PC-9 (cell line): ENCODE measurements around the gene RFTN2. TPM values are rescaled to one million over a fixed set of nuclear protein-coding genes. Genes with fewer than 3 reads are reported as not detected.

Experiments used
- BruUV-seq: library from RNA; stranded (reverse); fragments of 400-500 nt; replicated peaks from 2 replicates; lab custom pipeline; 2021; lab: Mats Ljungman, UMichigan
- CTCF ChIA-PET: fragments of 300-600 bp; sonication (Branson Sonifier 250); formaldehyde crosslinking; loops from one replicate; lab custom pipeline; 2022; ENCODE audit warnings: antibody characterized with exemption; lab: Charles Lee
- POLR2A ChIA-PET: fragments of 300-600 bp; sonication (Branson Sonifier 250); formaldehyde crosslinking; loops from one replicate; lab custom pipeline; 2022; ENCODE audit warnings: antibody characterized with exemption; ENCODE audit not compliant: unreplicated experiment; lab: Charles Lee
- DNase-seq, 2 experiments: peaks; one replicate each; pipeline versions ENCODE4 v3.0.0 to v3.0.0-alpha.2; 2015 to 2022; ENCODE audit warnings: mixed read lengths in 1 of 2
- H2AFZ ChIP-seq: fragments of 200-600 bp; sonication (generic); 2 replicates; pipeline ENCODE4 v1.8.1; 2017; ENCODE audit warnings: antibody characterized with exemption
- H3F3A ChIP-seq: fragments of 200-600 bp; sonication (generic); 2 replicates; pipeline ENCODE4 v1.8.1; 2017; ENCODE audit warnings: antibody characterized with exemption, mild to moderate bottlenecking, low read depth; ENCODE audit not compliant: insufficient read depth
- H3K27ac ChIP-seq: fragments of 200-600 bp; sonication (generic); 2 replicates; pipeline ENCODE4 v1.6.1; 2016; ENCODE audit warnings: mixed run types
- H3K27me3 ChIP-seq: fragments of 200-600 bp; sonication (generic); 2 replicates; pipeline ENCODE4 v1.6.1; 2016; ENCODE audit warnings: low read depth, mixed run types; ENCODE audit not compliant: insufficient read depth
- H3K36me3 ChIP-seq: fragments of 200-600 bp; sonication (generic); 2 replicates; pipeline ENCODE4 v1.6.1; 2016; ENCODE audit warnings: low read depth, mixed run types
- H3K4me1 ChIP-seq: fragments of 200-600 bp; sonication (generic); replicated peaks from 2 replicates; pipeline ENCODE4 v1.6.1; 2016; ENCODE audit warnings: mixed run types; ENCODE audit not compliant: insufficient read depth
- H3K4me2 ChIP-seq: fragments of 200-600 bp; sonication (generic); 2 replicates; pipeline ENCODE4 v1.6.1; 2017; ENCODE audit warnings: mixed run types
- H3K4me3 ChIP-seq: fragments of 200-600 bp; sonication (generic); 2 replicates; pipeline ENCODE4 v1.6.1; 2016; ENCODE audit warnings: mixed run types
- H3K79me2 ChIP-seq: fragments of 200-600 bp; sonication (generic); 2 replicates; pipeline ENCODE4 v1.6.1; 2017; ENCODE audit warnings: low read depth, mixed run types
- H3K9me2 ChIP-seq: fragments of 200-600 bp; sonication (generic); 2 replicates; pipeline ENCODE4 v1.8.1; 2017; ENCODE audit warnings: mild to moderate bottlenecking; ENCODE audit not compliant: insufficient read depth
- H3K9me3 ChIP-seq: fragments of 200-600 bp; sonication (generic); 2 replicates; pipeline ENCODE4 v1.8.1; 2016; ENCODE audit warnings: low read depth; ENCODE audit not compliant: insufficient read depth
- H4K20me1 ChIP-seq: fragments of 200-600 bp; sonication (generic); 2 replicates; pipeline ENCODE4 v1.8.1; 2017; ENCODE audit not compliant: insufficient read depth
- CTCF ChIP-seq: fragments of 200-600 bp; sonication (generic); conservative IDR thresholded peaks from 2 replicates; pipeline ENCODE4 v1.6.1; 2017; ENCODE audit warnings: mixed run types, antibody characterized with exemption, mild to moderate bottlenecking, moderate library complexity
- EZH2 ChIP-seq: fragments of 200-600 bp; sonication (generic); IDR thresholded peaks from 2 replicates; pipeline ENCODE4 v1.8.0; 2017; ENCODE audit warnings: antibody characterized with exemption, low read depth
- intact Hi-C: fragments of 100-400 bp; cut with micrococcal nuclease; formaldehyde crosslinking; loops from one replicate; pipeline ENCODE4 v1.10.0; 2022; ENCODE audit not compliant: unreplicated experiment
- total RNA-seq: library from RNA; stranded (reverse); gene quantifications from 2 replicates; pipeline ENCODE4 v1.2.3, GENCODE V29; 2021

RFTN2 gene
- total RNA-seq, 1 experiment from 2014 or later = not detected

DNA sequence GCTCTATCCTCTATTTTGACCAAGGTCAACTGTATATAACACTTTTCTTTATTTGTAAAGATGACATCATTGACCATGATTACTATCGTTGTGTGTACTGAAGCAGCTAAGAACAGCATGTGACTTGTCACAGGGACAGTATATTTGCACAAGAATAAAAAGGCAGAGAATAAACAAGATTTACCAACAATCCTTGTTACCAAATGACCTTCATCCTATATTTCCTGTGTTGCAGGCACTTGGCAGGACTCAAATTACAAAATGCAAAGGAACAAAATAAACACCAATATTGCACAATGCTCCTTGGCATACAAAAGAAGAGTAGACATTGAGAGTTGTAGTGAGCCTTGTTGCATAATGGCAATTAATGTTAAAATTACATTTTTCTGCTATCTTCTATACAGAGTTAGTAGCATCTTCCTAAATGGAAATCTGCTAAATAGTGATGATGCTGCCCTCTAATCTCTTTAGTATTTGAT, 61.8 kb downstream of the RFTN2 start:
- no peak for TF ChIP-seq CTCF
- TF ChIP-seq EZH2 = no peak
- no peaks in the 10 kb centered on the region for H3K27me3 ChIP-seq
- no TSS peak for BruUV-seq
- intact Hi-C loops = no loop called here
- H2AFZ ChIP-seq = no peak overlapping the region
- no peaks in the 10 kb centered on the region for H3K9me3 ChIP-seq
- H3K4me3 ChIP-seq = no peak overlapping the region
- peaks cover 33% of the 10 kb centered on the region for H3K4me1 ChIP-seq
- no peak overlapping the region for H3K27ac ChIP-seq
- H3K9me2 ChIP-seq = no peaks in the 10 kb centered on the region
- POLR2A ChIA-PET = no interaction called here
- H4K20me1 ChIP-seq = no peaks in the 10 kb centered on the region
- H3K4me2 ChIP-seq = peak overlapping the region; percentile 40
- peak in 1 of 2 experiments; percentile 84 for DNase-seq
- H3K36me3 ChIP-seq = no peaks in the 10 kb centered on the region
- CTCF ChIA-PET = no interaction called here
- H3F3A ChIP-seq = peaks cover 18% of the 10 kb centered on the region; the same call in 1 of the 2 replicates
- H3K79me2 ChIP-seq = no peaks in the 10 kb centered on the region

GRCh38 chr2:197606180-197606579, 69.2 kb downstream of the RFTN2 start:
- H3K9me2 ChIP-seq = no peaks in the 10 kb centered on the region
- no peaks in the 10 kb centered on the region for H3K4me1 ChIP-seq
- no peak overlapping the region for H3K27ac ChIP-seq
- BruUV-seq = no TSS peak
- ChIA-PET CTCF (no interaction called here), POLR2A (no interaction called here)
- no peaks in the 10 kb centered on the region for H4K20me1 ChIP-seq
- DNase-seq = no peak
- no peaks in the 10 kb centered on the region for H3F3A ChIP-seq
- no peaks in the 10 kb centered on the region for H3K9me3 ChIP-seq
- intact Hi-C loops = no loop called here
- TF ChIP-seq CTCF (no peak), EZH2 (no peak)
- peak overlapping the region; percentile 39; the same call in 1 of the 2 replicates for H2AFZ ChIP-seq
- H3K4me3 ChIP-seq = no peak overlapping the region
- H3K36me3 ChIP-seq = no peaks in the 10 kb centered on the region
- no peaks in the 10 kb centered on the region for H3K27me3 ChIP-seq
- H3K4me2 ChIP-seq = no peak overlapping the region
- H3K79me2 ChIP-seq = no peaks in the 10 kb centered on the region

DNA sequence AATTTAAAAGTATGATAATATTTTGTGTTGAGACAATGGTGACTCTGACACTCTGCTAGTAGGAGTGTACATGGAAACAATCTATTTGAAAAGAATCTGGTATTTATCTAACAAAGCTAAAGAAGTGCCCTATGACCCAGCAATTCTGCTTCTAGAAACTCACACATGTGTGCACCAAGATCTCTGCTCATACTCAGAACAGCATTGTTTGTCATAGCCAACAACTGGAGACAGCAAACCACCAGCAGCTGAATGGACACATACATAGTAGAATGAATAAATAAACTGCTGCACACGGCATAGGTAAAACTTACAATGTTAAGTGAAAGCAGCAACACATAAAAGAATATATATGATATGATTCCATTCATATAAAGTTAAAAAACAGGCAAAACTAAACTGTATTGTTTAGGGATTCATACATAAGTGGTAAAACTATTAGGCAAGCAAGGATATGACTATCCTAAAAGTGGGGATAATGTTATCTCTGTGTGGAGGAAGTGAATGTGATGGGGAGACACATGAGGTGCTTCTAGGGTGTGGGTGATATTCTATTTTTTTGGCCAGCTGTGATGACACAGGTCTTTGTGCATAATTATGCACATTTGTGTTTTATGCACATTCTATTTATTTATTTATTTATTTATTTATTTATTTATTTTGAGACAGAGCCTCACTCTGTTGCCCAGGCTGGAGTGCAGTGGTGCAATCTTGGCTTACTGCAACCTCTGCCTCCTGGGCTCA, 71.1 kb downstream of the RFTN2 start:
- CTCF ChIA-PET = no interaction called here
- TF ChIP-seq CTCF (no peak), EZH2 (no peak)

More for the DNA sequence above, 71.1 kb downstream of the RFTN2 start:
- H3F3A ChIP-seq = no peaks in the 10 kb centered on the region
- H4K20me1 ChIP-seq = no peaks in the 10 kb centered on the region
- no peaks in the 10 kb centered on the region for H3K9me3 ChIP-seq
- H3K36me3 ChIP-seq = no peaks in the 10 kb centered on the region
- no peak overlapping the region for H3K4me3 ChIP-seq
- no peaks in the 10 kb centered on the region for H3K27me3 ChIP-seq
- no peaks in the 10 kb centered on the region for H3K79me2 ChIP-seq
- H3K4me2 ChIP-seq = no peak overlapping the region
- intact Hi-C loops = no loop called here
- no TSS peak for BruUV-seq
- no peaks in the 10 kb centered on the region for H3K9me2 ChIP-seq
- POLR2A ChIA-PET = no interaction called here
- no peaks in the 10 kb centered on the region for H3K4me1 ChIP-seq
- H2AFZ ChIP-seq = no peak overlapping the region
- H3K27ac ChIP-seq = no peak overlapping the region
- no peak for DNase-seq
